GM12873 (cell line): ENCODE data around the gene MORN1.

Experiments
- CTCF ChIP-seq: IDR thresholded peaks from 2 replicates; pipeline ENCODE4 v1.5.1; 2012; ENCODE audit warnings: low read depth, mild to moderate bottlenecking, moderate library complexity, low read length, control low read depth; ENCODE audit not compliant: insufficient read depth; ENCODE audit errors: missing control alignments

The MORN1 gene

GRCh38 chr1:2375923-2376260 lies 15.5 kb downstream of the MORN1 start:
- TF ChIP-seq CTCF = no peak

GRCh38 chr1:2375246-2375922 lies 16.0 kb downstream of the MORN1 start:
- no peak for TF ChIP-seq CTCF

- no peak for TF ChIP-seq CTCF
Observed at GRCh38 chr1:2374252-2375155, 16.9 kb downstream of the MORN1 start.

- no peak for TF ChIP-seq CTCF
Observed at GRCh38 chr1:2373551-2374251, 17.7 kb downstream of the MORN1 start.

GRCh38 chr1:2372551-2373490 lies 18.5 kb downstream of the MORN1 start:
- no peak for TF ChIP-seq CTCF

GRCh38 chr1:2368053-2368744 lies 23.2 kb downstream of the MORN1 start:
- no peak for TF ChIP-seq CTCF
